ENCODE measurements around the gene C13orf46. TPM values are rescaled to one million over a fixed set of nuclear protein-coding genes. Genes with fewer than 3 reads are reported as not detected.

The C13orf46 gene
- total and polyA plus RNA-seq, 2 donors (not counting 1 experiment from before 2014, with no cell fraction given): 0.50 to 0.56 TPM

GRCh38 chr13:113953561-113953960 lies 20.3 kb downstream of the C13orf46 start:
- Histone ChIP-seq H3K9me3 (ENCODE audit: control insufficient read depth, insufficient read depth, low read depth, low read length) (no peaks in the 10 kb centered on the region), H3K4me1 (ENCODE audit: control insufficient read depth, extremely low read depth, insufficient read depth, low read length) (peaks cover 2% of the 10 kb centered on the region), H3K4me3 (replicated peaks in 1 of 4; ENCODE audit: control extremely low read depth in 1 of 4, insufficient read depth in 1 of 4, low read depth in 3 of 4, low read length in 4 of 4) (no peak overlapping the region), H3K9ac (ENCODE audit: insufficient read depth, low read length) (no peak overlapping the region), H3K4me2 (ENCODE audit: extremely low read depth, insufficient read depth, low read length) (no peak overlapping the region), H3K27ac (ENCODE audit: insufficient read depth, low read length) (no peak overlapping the region), H3K36me3 (ENCODE audit: control insufficient read depth, insufficient read depth, low read length) (peaks cover 10% of the 10 kb centered on the region), H2AFZ (ENCODE audit: low read length) (no peak overlapping the region), H3K79me2 (ENCODE audit: control insufficient read depth, insufficient read depth, low read length) (no peaks in the 10 kb centered on the region), H4K20me1 (ENCODE audit: control insufficient read depth, extremely low read depth, insufficient read depth, low read length) (no peaks in the 10 kb centered on the region), H3K27me3 (ENCODE audit: control insufficient read depth, insufficient read depth, low read length) (no peaks in the 10 kb centered on the region)
- no peak for DNase-seq (ENCODE audit: low read depth in 2 of 2)
- TF ChIP-seq EZH2 (IDR thresholded peaks at IDR 0.05; ENCODE audit: low read length, missing control alignments) (no peak), CTCF (conservative IDR thresholded peaks at IDR 0.05 in 1 of 2, IDR thresholded peaks at IDR 0.05 in 1 of 2; ENCODE audit: low read depth in 1 of 2, low read length in 2 of 2) (no peak)

GRCh38 chr13:113952983-113953520 lies 20.8 kb downstream of the C13orf46 start:
- no peaks in the 10 kb centered on the region for H3K79me2 ChIP-seq (ENCODE audit: control insufficient read depth, insufficient read depth, low read length)
- H3K36me3 ChIP-seq (ENCODE audit: control insufficient read depth, insufficient read depth, low read length): peaks cover 10% of the 10 kb centered on the region
- no peaks in the 10 kb centered on the region for H3K9me3 ChIP-seq (ENCODE audit: control insufficient read depth, insufficient read depth, low read depth, low read length)
- H4K20me1 ChIP-seq (ENCODE audit: control insufficient read depth, extremely low read depth, insufficient read depth, low read length): no peaks in the 10 kb centered on the region
- no peak overlapping the region for H3K4me2 ChIP-seq (ENCODE audit: extremely low read depth, insufficient read depth, low read length)
- no peak overlapping the region for H2AFZ ChIP-seq (ENCODE audit: low read length)
- DNase-seq (ENCODE audit: low read depth in 2 of 2): no peak
- TF ChIP-seq EZH2 (IDR thresholded peaks at IDR 0.05; ENCODE audit: low read length, missing control alignments) (no peak), CTCF (conservative IDR thresholded peaks at IDR 0.05 in 1 of 2, IDR thresholded peaks at IDR 0.05 in 1 of 2; ENCODE audit: low read depth in 1 of 2, low read length in 2 of 2) (no peak)
- H3K4me1 ChIP-seq (ENCODE audit: control insufficient read depth, extremely low read depth, insufficient read depth, low read length): peaks cover 6% of the 10 kb centered on the region
- no peak overlapping the region for H3K4me3 ChIP-seq (replicated peaks in 1 of 4; ENCODE audit: control extremely low read depth in 1 of 4, insufficient read depth in 1 of 4, low read depth in 3 of 4, low read length in 4 of 4)
- H3K27me3 ChIP-seq (ENCODE audit: control insufficient read depth, insufficient read depth, low read length): no peaks in the 10 kb centered on the region
- H3K9ac ChIP-seq (ENCODE audit: insufficient read depth, low read length): no peak overlapping the region
- no peak overlapping the region for H3K27ac ChIP-seq (ENCODE audit: insufficient read depth, low read length)

- H3K27ac ChIP-seq (ENCODE audit: insufficient read depth, low read length): no peak overlapping the region
- no peak overlapping the region for H3K4me3 ChIP-seq (replicated peaks in 1 of 4; ENCODE audit: control extremely low read depth in 1 of 4, insufficient read depth in 1 of 4, low read depth in 3 of 4, low read length in 4 of 4)
- H3K4me1 ChIP-seq (ENCODE audit: control insufficient read depth, extremely low read depth, insufficient read depth, low read length): peaks cover 8% of the 10 kb centered on the region
- no peaks in the 10 kb centered on the region for H3K27me3 ChIP-seq (ENCODE audit: control insufficient read depth, insufficient read depth, low read length)
- no peak overlapping the region for H3K9ac ChIP-seq (ENCODE audit: insufficient read depth, low read length)
- no peak overlapping the region for H2AFZ ChIP-seq (ENCODE audit: low read length)
- no peak overlapping the region for H3K4me2 ChIP-seq (ENCODE audit: extremely low read depth, insufficient read depth, low read length)
- TF ChIP-seq CTCF (conservative IDR thresholded peaks at IDR 0.05 in 1 of 2, IDR thresholded peaks at IDR 0.05 in 1 of 2; ENCODE audit: low read depth in 1 of 2, low read length in 2 of 2) (no peak), EZH2 (IDR thresholded peaks at IDR 0.05; ENCODE audit: low read length, missing control alignments) (no peak)
- no peak for DNase-seq (ENCODE audit: low read depth in 2 of 2)
- H3K36me3 ChIP-seq (ENCODE audit: control insufficient read depth, insufficient read depth, low read length): peaks cover 10% of the 10 kb centered on the region
- H3K9me3 ChIP-seq (ENCODE audit: control insufficient read depth, insufficient read depth, low read depth, low read length): no peaks in the 10 kb centered on the region
- H3K79me2 ChIP-seq (ENCODE audit: control insufficient read depth, insufficient read depth, low read length): no peaks in the 10 kb centered on the region
- no peaks in the 10 kb centered on the region for H4K20me1 ChIP-seq (ENCODE audit: control insufficient read depth, extremely low read depth, insufficient read depth, low read length)
These were observed 21.5 kb downstream of the C13orf46 start for GRCh38 chr13:113952151-113952982.

All from fibroblast of lung (primary cell).